A549 (cell line): ENCODE data around the gene CILP.

Experiments
- CHD4 ChIP-seq: fragments of 200-600 bp; sonication (generic); IDR thresholded peaks from 2 replicates; pipeline ENCODE4 v1.6.1; 2016; ENCODE audit warnings: antibody characterized with exemption, mild to moderate bottlenecking, borderline replicate concordance
- HMGXB4 ChIP-seq: fragments of 250-450 bp; sonication (Bioruptor Pico); IDR thresholded peaks from 2 replicates; pipeline ENCODE4 v1.5.0; 2021; ENCODE audit warnings: mild to moderate bottlenecking, moderate library complexity, borderline replicate concordance
- HOXA7 ChIP-seq: fragments of 250-450 bp; sonication (Bioruptor Pico); IDR thresholded peaks from 2 replicates; pipeline ENCODE4 v1.5.0; 2020; ENCODE audit warnings: mild to moderate bottlenecking, moderate library complexity
- KDM5A ChIP-seq: fragments of 200-600 bp; sonication (generic); IDR thresholded peaks from 2 replicates; pipeline ENCODE4 v1.6.1; 2016; ENCODE audit warnings: antibody characterized with exemption, mild to moderate bottlenecking
- MYC ChIP-seq: IDR thresholded peaks from 2 replicates; pipeline ENCODE4 v1.6.1; 2012; ENCODE audit warnings: mild to moderate bottlenecking, inconsistent platforms, low read length, improper control_type of control experiment, borderline replicate concordance
- NFE2L2 ChIP-seq: fragments of 150-350 bp; conservative IDR thresholded peaks from 2 replicates; pipeline ENCODE4 v1.6.1; 2014; ENCODE audit warnings: low read length
- NR3C1 ChIP-seq: fragments of >200 bp; sonication (Bioruptor Twin); formaldehyde crosslinking; IDR thresholded peaks from 3 replicates; pipeline ENCODE4 v1.6.1; 2017
- POLR2A ChIP-seq: IDR thresholded peaks from 2 replicates; pipeline ENCODE4 v1.6.1; 2012; ENCODE audit warnings: mild to moderate bottlenecking, low read length
- REST ChIP-seq: fragments of 200-600 bp; sonication (generic); IDR thresholded peaks from 2 replicates; pipeline ENCODE4 v1.6.1; 2016; ENCODE audit warnings: antibody characterized with exemption, mild to moderate bottlenecking, moderate library complexity
- RFX5 ChIP-seq: fragments of 450-650 bp; IDR thresholded peaks from 2 replicates; pipeline ENCODE4 v1.7.1; 2014; ENCODE audit warnings: antibody characterized with exemption, mild to moderate bottlenecking, moderate library complexity
- SMC3 ChIP-seq: fragments of >200 bp; sonication (Bioruptor Twin); formaldehyde crosslinking; IDR thresholded peaks from 3 replicates; pipeline ENCODE4 v1.6.1; 2018; ENCODE audit warnings: inconsistent platforms
- ZSCAN20 ChIP-seq: fragments of 250-450 bp; sonication (Bioruptor Pico); IDR thresholded peaks from 2 replicates; pipeline ENCODE4 v1.8.0; 2022; ENCODE audit warnings: mild to moderate bottlenecking, moderate library complexity
- TF ChIP-seq, protein P1 (sequence below): fragments of >200 bp; sonication (Bioruptor Twin); formaldehyde crosslinking; IDR thresholded peaks from 3 replicates; pipeline ENCODE4 v1.5.1; 2016

- TF ChIP-seq HMGXB4 (CRISPR knock-in tag) = no peak
- no peak for TF ChIP-seq NR3C1
- TF ChIP-seq POLR2A = no peak
- no peak for TF ChIP-seq RFX5
- TF ChIP-seq ZSCAN20 (CRISPR knock-in tag) = no peak
- TF ChIP-seq, protein P1, sequence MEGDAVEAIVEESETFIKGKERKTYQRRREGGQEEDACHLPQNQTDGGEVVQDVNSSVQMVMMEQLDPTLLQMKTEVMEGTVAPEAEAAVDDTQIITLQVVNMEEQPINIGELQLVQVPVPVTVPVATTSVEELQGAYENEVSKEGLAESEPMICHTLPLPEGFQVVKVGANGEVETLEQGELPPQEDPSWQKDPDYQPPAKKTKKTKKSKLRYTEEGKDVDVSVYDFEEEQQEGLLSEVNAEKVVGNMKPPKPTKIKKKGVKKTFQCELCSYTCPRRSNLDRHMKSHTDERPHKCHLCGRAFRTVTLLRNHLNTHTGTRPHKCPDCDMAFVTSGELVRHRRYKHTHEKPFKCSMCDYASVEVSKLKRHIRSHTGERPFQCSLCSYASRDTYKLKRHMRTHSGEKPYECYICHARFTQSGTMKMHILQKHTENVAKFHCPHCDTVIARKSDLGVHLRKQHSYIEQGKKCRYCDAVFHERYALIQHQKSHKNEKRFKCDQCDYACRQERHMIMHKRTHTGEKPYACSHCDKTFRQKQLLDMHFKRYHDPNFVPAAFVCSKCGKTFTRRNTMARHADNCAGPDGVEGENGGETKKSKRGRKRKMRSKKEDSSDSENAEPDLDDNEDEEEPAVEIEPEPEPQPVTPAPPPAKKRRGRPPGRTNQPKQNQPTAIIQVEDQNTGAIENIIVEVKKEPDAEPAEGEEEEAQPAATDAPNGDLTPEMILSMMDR = no peak
- TF ChIP-seq CHD4 = no peak
- TF ChIP-seq HOXA7 (CRISPR knock-in tag) = no peak
- TF ChIP-seq REST = no peak
- no peak for TF ChIP-seq SMC3
- TF ChIP-seq NFE2L2 = no peak
- no peak for TF ChIP-seq KDM5A
- TF ChIP-seq MYC = no peak
Measured at GRCh38 chr15:65209701-65210643, 1.3 kb downstream of the CILP start.
